C4-2B (cell line): ENCODE results near the gene NT5C2.

Experiments
- ZFX ChIP-seq: fragments of 450-650 bp; IDR thresholded peaks from 2 replicates; pipeline ENCODE4 v1.6.1; 2017
- TF ChIP-seq, protein P1 (sequence below): fragments of 450-650 bp; conservative IDR thresholded peaks from 2 replicates; pipeline ENCODE4 v1.5.1; 2017; ENCODE audit warnings: mild to moderate bottlenecking

DNA sequence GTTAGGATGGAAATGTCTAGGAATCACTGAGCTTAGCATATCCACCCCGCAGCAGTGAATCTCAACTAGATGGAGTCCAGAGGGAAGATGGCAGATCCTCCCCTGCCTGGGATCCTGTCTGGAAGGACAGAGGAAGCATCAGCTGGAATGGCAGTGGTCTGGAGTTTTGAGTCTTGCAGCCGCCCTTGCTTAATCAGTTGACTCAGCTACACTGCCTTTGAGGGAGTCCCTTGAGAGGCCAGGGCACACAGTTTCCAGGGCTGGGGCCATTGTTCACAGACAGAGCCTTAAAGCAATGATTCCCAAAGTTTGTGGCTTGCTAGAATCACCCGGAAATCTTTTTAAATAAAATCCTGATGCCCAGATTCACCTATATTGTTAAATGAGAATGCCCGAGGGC is 128.1 kb downstream of the NT5C2 start:
- TF ChIP-seq, protein P1, sequence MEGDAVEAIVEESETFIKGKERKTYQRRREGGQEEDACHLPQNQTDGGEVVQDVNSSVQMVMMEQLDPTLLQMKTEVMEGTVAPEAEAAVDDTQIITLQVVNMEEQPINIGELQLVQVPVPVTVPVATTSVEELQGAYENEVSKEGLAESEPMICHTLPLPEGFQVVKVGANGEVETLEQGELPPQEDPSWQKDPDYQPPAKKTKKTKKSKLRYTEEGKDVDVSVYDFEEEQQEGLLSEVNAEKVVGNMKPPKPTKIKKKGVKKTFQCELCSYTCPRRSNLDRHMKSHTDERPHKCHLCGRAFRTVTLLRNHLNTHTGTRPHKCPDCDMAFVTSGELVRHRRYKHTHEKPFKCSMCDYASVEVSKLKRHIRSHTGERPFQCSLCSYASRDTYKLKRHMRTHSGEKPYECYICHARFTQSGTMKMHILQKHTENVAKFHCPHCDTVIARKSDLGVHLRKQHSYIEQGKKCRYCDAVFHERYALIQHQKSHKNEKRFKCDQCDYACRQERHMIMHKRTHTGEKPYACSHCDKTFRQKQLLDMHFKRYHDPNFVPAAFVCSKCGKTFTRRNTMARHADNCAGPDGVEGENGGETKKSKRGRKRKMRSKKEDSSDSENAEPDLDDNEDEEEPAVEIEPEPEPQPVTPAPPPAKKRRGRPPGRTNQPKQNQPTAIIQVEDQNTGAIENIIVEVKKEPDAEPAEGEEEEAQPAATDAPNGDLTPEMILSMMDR, result no peak
- no peak for TF ChIP-seq ZFX
